Panc1 (cell line): ENCODE data around the gene BRD2. TPM values are rescaled to one million over a fixed set of nuclear protein-coding genes. Genes with fewer than 3 reads are reported as not detected.

ENCODE experiments used
- ATAC-seq: fragments of 200-7000 bp; cut with Tn5 transposase; 2 replicates; pipeline ENCODE4 v1.9.1; 2020; ENCODE audit warnings: mild to moderate bottlenecking, moderate library complexity
- BruUV-seq: library from RNA; stranded (reverse); fragments of 400-500 nt; replicated peaks from 2 replicates; lab custom pipeline; 2021; lab: Mats Ljungman, UMichigan
- CTCF ChIA-PET: fragments of 300-600 bp; sonication (Branson Sonifier 250); formaldehyde crosslinking; loops from one replicate; lab custom pipeline; 2022; ENCODE audit warnings: antibody characterized with exemption; lab: Charles Lee
- POLR2A ChIA-PET: fragments of 300-600 bp; sonication (Branson Sonifier 250); formaldehyde crosslinking; loops from one replicate; lab custom pipeline; 2022; ENCODE audit warnings: antibody characterized with exemption; lab: Charles Lee
- DNase-seq: peaks from one replicate; pipeline ENCODE4 v3.0.0-alpha.2; 2010; ENCODE audit warnings: low read depth, low spot score
- H3K27ac ChIP-seq: 2 replicates; pipeline ENCODE4 v1.5.1; 2011; ENCODE audit warnings: mild to moderate bottlenecking, low read length, inconsistent platforms
- H3K27me3 ChIP-seq: fragments of 200-500 bp; sonication (Bioruptor generic); 2 replicates; pipeline ENCODE4 v1.6.0; 2014; ENCODE audit warnings: low read length, inconsistent platforms; ENCODE audit not compliant: control insufficient read depth, insufficient read depth
- H3K36me3 ChIP-seq: fragments of 200-500 bp; sonication (Bioruptor generic); 2 replicates; pipeline ENCODE4 v1.5.1; 2014; ENCODE audit warnings: inconsistent platforms, mild to moderate bottlenecking, low read length, moderate library complexity; ENCODE audit not compliant: control insufficient read depth, insufficient read depth
- H3K4me1 ChIP-seq: 2 replicates; pipeline ENCODE4 v1.5.1; 2011; ENCODE audit warnings: inconsistent platforms, mild to moderate bottlenecking, low read length, moderate library complexity; ENCODE audit not compliant: control insufficient read depth, insufficient read depth
- H3K4me3 ChIP-seq, 2 experiments: 2 replicates each; pipeline ENCODE4 v1.5.1; 2011 to 2012; ENCODE audit warnings: low read depth in 2 of 2, low read length in 2 of 2, mild to moderate bottlenecking in 2 of 2, inconsistent platforms in 1 of 2, moderate library complexity in 1 of 2
- H3K9me3 ChIP-seq: fragments of 200-500 bp; sonication (Bioruptor generic); 2 replicates; pipeline ENCODE4 v1.5.1; 2014; ENCODE audit warnings: low read depth, mild to moderate bottlenecking, inconsistent platforms, low read length, moderate library complexity; ENCODE audit not compliant: control insufficient read depth, insufficient read depth
- POLR2AphosphoS5 ChIP-seq: IDR thresholded peaks from 2 replicates; pipeline ENCODE4 v1.6.1; 2012; ENCODE audit warnings: mild to moderate bottlenecking, low read depth, low read length, moderate library complexity
- REST ChIP-seq, 2 experiments: IDR thresholded peaks; 2 replicates each; pipeline ENCODE4 v1.6.1; 2011 to 2012; ENCODE audit warnings: low read depth in 2 of 2, control low read depth in 1 of 2, low read length in 1 of 2, mild to moderate bottlenecking in 1 of 2, moderate library complexity in 1 of 2; ENCODE audit not compliant: insufficient read depth in 1 of 2
- SIN3A ChIP-seq: IDR thresholded peaks from 2 replicates; pipeline ENCODE4 v1.6.1; 2012; ENCODE audit warnings: low read depth, mild to moderate bottlenecking, low read length, moderate library complexity, borderline replicate concordance; ENCODE audit not compliant: insufficient read depth
- TCF7L2 ChIP-seq: IDR thresholded peaks from 2 replicates; pipeline ENCODE4 v1.6.1; 2011; ENCODE audit warnings: mild to moderate bottlenecking, low read depth, low read length, inconsistent platforms
- in situ Hi-C: cut with HindIII; loops from 2 replicates; pipeline ENCODE4 v1.10.0; 2016; ENCODE audit warnings: low sequenced_read_pairs, low pct_unique_long_range_greater_than_20kb
- intact Hi-C: fragments of 100-400 bp; cut with micrococcal nuclease; formaldehyde crosslinking; loops from one replicate; pipeline ENCODE4 v1.10.0; 2022; ENCODE audit not compliant: unreplicated experiment
- total RNA-seq: library from RNA; stranded (reverse); gene quantifications from one replicate; pipeline ENCODE4 v1.2.1, GENCODE V29; 2021; ENCODE audit not compliant: unreplicated experiment
- TF ChIP-seq, protein P1 (sequence below): fragments of 450-650 bp; IDR thresholded peaks from 2 replicates; pipeline ENCODE4 v1.5.1; 2017; ENCODE audit warnings: mild to moderate bottlenecking

Gene BRD2
- total RNA-seq, 1 experiment from 2014 or later, result 209 TPM

GRCh38 chr6:33028220-33028849 lies 59.9 kb downstream of the BRD2 start:
- no peak overlapping the region for H3K27ac ChIP-seq
- TF ChIP-seq, protein P1, sequence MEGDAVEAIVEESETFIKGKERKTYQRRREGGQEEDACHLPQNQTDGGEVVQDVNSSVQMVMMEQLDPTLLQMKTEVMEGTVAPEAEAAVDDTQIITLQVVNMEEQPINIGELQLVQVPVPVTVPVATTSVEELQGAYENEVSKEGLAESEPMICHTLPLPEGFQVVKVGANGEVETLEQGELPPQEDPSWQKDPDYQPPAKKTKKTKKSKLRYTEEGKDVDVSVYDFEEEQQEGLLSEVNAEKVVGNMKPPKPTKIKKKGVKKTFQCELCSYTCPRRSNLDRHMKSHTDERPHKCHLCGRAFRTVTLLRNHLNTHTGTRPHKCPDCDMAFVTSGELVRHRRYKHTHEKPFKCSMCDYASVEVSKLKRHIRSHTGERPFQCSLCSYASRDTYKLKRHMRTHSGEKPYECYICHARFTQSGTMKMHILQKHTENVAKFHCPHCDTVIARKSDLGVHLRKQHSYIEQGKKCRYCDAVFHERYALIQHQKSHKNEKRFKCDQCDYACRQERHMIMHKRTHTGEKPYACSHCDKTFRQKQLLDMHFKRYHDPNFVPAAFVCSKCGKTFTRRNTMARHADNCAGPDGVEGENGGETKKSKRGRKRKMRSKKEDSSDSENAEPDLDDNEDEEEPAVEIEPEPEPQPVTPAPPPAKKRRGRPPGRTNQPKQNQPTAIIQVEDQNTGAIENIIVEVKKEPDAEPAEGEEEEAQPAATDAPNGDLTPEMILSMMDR, result no peak
- no peak for TF ChIP-seq POLR2AphosphoS5
- no peak for TF ChIP-seq REST (IDR thresholded peaks at IDR 0.05; ENCODE audit: insufficient read depth in 1 of 2, low read depth in 2 of 2, low read length in 1 of 2)
- TF ChIP-seq TCF7L2, result no peak
- TF ChIP-seq SIN3A, result no peak
- no peaks in the 10 kb centered on the region for H3K36me3 ChIP-seq
- no peak for ATAC-seq
- peaks cover 23% of the 10 kb centered on the region for H3K27me3 ChIP-seq
- H3K4me1 ChIP-seq, result no peaks in the 10 kb centered on the region
- ChIA-PET POLR2A (no interaction called here), CTCF (interaction anchor here (0.6 kb wide), 1 partner anchor 21 kb away, joined by 3 read pairs; no protein-coding TSS in a partner anchor)
- intact Hi-C loops, result no loop called here
- H3K9me3 ChIP-seq, result no peaks in the 10 kb centered on the region
- BruUV-seq, result no TSS peak
- no peak for DNase-seq
- no peak overlapping the region for H3K4me3 ChIP-seq
- in situ Hi-C loops, result no loop called here

GRCh38 chr6:33029328-33030184 lies 61.2 kb downstream of the BRD2 start:
- H3K27ac ChIP-seq, result no peak overlapping the region
- in situ Hi-C loops (no loop called here), intact Hi-C loops (no loop called here)
- ChIA-PET CTCF (no interaction called here), POLR2A (no interaction called here)
- H3K27me3 ChIP-seq, result peaks cover 30% of the 10 kb centered on the region
- TF ChIP-seq REST (IDR thresholded peaks at IDR 0.05; ENCODE audit: insufficient read depth in 1 of 2, low read depth in 2 of 2, low read length in 1 of 2) (no peak), TCF7L2 (no peak), SIN3A (no peak), POLR2AphosphoS5 (no peak)
- TF ChIP-seq, protein P1, result no peak
- no peak for DNase-seq
- no peaks in the 10 kb centered on the region for H3K36me3 ChIP-seq
- H3K4me1 ChIP-seq, result no peaks in the 10 kb centered on the region
- no peaks in the 10 kb centered on the region for H3K9me3 ChIP-seq
- no peak overlapping the region for H3K4me3 ChIP-seq
- BruUV-seq, result no TSS peak
- ATAC-seq, result no peak; the same call in 1 of the 2 replicates
